HG03095 (cell line): ENCODE measurements around the gene PLCXD1.

Experiments used
- ATAC-seq: cut with Tn5 transposase; IDR thresholded peaks from one replicate; pipeline ENCODE4 v1.9.1; 2021; ENCODE audit warnings: moderate library complexity; ENCODE audit not compliant: unreplicated experiment

The PLCXD1 gene

DNA sequence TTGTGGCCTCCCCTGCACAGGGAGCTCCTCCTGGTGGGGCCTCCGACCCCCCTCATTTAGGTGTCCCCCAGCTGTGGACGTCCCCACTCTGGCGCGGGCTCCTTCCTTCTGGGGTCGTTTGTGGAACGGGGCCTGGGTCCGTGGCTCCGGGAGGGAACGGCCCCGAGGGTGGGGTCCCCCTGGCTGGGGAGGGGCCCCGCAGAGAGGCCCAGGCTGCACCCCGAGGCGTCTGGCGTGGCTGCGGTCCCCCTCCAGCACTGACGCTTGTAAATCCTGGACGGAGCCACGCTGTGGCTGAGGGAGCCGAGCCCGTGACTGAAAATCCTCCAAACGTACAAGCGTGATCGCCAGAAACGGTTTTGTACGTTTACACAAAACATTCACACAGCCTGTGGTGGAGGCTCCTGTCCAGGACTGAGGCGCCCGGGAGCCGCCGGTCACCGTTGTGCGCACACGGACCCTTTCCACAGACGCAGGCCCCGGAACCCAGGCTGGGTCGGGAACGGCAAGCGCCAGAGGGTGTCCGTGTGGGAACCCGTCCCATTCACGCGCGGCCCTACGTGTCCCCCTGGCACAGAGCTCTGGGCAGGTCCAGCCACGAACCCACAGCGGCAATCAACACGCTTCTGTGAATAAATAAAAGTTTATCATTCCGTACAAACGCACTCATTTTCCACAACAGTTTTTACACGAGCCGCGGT is 52.6 kb downstream of the PLCXD1 start:
- no peak for ATAC-seq

DNA sequence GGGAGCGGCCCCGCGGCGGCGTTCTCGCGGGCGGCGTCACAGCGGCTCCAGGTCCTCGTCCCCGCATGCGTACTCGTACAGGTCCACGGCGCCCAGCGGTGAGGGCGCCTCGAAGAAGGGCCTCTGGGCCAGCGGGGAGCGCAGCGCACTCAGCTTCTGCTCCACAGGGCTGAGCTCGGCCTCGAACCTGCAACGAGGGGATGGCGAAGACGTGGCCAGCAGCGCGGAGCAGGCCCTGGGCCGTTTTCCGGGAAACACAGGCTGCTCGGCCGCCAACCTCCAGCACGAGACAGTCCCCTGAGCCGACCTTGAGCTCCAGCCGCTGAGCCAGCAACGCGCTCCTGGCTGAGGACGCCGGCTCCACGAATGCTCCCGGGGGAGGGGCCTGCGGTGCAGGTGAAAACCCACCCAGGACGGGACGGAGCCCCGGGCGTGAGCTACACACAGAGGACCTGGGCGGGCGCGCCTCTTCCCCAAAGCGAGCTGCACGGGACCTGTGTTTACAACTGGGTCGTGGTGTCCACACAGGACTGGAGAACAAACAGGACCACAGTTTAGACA is 53.2 kb downstream of the PLCXD1 start:
- no peak for ATAC-seq

DNA sequence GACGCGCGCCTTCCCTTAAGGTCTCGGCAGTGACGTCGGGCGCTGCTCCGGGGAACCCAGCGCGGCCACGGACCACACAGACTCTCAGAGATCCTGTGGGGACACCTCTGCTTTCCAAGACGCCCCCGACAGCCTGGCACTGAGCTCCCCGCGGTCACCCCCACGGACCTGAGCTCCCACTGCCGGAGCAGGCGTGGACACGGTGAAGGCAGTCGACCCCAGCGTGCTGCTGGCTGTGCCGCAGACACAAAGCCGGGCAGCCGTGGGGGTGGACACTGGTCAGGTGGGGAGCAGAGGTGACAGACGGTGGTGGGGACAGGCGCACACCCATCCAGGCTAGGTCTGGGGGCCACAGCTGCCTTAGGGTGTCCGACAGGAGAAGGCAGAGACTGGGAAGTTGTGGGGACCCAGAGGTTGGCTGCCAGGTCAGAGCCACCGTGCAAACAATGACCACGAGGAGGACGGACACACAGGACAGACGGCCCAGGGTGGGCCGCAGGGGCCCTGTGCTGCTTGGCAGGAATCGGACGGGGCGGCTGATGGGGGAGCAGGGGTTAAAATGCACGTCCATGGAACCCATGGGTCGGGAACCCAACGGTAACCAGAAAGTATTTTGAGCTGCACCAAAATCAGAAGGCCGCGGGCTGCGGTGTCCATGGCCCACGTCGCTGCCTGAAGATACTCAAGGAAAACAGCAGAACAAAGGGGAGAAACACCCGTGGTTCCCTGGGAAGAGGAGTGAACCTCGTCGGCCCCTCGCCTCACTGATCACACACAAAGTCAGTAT is 54.0 kb downstream of the PLCXD1 start:
- ATAC-seq, result no peak

DNA sequence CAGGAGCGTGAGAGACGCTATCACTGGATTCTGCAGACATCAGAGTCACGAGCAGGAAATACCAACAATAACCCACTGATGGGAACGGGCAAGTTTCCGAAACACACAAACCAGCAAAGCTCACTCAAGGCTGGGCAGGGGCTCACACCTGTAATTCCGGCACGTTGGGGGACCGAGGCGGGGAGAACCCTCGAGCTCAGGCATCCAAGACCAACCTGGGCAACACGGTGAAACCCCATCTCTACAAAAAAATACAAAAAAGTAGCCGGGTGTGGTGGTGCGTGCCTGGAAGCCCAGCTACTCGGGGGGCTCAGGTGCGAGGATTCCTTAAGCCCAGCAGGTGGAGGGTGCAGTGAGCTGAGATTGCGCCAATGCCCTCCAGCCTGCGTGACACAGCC is 54.6 kb downstream of the PLCXD1 start:
- ATAC-seq, result no peak

DNA sequence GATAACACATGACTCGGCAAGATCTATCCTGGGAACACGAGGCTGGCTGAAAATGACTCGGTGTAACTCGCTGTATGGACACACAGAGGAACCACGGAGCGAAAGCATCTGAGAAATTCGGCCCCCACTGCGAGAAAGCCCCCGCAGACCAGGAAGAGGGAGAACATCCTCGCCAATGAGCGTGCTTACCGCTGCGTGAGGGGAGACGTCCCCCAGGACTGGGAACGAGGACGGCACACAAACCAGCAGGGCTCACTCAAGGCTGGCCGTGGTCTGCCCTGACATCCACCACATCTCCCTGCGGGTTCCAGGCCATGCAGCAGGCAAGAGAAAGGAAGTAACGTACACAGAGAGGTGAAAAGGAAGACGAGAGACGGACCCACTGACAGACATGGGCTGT is 55.0 kb downstream of the PLCXD1 start:
- no peak for ATAC-seq

DNA sequence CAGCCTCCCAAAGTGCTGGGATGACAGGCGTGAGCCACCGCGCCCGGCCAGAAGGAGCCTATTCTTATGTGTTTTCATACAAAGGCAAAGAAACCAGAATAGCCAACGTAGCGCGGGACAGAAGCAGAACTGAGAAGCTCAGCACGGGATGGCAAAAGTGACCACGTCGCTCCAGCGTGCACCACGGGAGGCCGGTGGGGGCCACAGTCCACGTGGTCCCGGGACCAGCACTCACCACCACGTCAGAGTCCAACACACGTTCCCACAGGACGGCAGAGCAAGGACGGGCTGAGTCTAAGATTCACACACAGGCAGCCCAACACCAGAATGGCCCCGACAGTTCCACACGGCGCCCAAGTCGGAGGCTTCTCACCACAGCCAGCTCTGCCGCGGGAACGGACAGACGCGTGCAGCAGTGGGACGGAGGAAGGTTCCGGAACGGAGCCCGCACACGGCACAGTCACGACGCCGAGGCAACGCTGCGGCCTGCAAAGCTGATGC is 56.2 kb downstream of the PLCXD1 start:
- ATAC-seq, result no peak

DNA sequence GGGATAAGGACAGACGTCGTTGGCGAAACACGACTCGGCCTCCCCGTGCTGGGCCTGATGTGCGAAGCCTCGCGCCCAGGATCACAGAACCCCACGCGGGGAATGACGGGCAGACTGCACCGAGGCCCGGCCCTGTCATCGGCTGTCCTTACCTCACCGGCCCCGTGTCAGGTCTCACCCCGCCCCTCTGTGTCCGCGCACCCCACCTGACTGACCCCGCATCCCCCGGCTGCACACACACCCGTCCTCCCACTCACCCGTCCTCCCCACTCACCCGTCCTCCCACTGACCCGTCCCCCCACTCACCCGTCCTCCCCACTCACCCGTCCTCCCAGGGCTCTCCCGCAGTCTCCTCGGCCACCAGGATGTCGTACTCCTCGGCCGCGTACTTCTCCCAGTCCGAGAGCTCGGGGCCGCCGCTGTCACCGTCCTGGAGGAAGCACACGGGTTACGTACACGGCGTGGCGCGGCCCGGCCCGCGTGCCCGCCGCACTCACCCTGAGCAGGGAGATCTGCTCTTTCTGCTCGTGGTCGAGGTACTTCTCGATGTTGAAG is 57.2 kb downstream of the PLCXD1 start:
- ATAC-seq, result no peak

DNA sequence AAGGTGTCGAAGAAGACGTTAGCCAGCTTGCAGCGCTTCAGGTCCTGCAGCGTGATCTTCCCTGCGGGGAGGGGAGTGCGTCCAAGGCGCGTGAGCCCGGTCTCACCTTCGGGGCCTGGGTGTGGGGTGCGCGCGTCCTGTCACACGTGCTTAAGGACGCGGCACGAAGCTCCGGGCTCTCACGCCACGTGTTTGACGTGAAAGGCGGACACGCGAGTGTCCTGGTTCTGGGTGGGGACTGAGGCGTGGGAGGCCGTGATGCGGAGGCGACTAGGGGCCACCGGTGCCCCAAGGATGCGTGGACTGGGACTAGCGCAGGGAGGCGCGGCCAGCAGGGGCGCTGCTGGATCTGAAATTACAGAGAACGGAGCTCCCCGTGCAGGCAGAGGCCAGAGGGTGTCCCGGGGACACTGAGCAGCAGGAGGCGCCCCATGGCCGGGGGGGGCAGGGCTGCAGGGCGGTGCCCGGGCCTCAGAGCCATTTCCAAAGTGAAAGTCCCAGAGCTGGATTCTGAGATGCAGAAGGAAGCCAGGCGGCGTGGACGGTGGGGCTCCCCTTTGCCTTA is 57.7 kb downstream of the PLCXD1 start:
- ATAC-seq, result no peak

DNA sequence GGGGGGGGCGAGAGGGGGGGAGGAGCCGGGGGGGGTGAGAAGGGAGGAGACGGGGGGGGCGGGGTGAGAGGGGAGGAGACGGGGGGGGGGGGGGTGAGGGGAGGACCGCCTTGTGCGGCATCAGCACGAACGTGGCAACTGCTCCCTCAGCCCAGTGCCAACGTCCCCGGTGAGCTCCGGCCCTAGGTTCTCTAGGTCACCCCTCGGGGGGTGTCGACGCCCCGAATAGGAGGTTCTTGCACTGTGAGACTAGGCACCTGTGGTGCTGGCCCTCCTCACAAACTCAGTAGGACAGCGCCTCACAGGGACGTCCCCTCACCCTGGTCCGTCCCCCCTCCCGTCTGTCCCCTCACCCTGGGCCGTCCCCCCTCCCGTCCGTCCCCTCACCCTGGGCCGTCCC is 58.9 kb downstream of the PLCXD1 start:
- no peak for ATAC-seq

DNA sequence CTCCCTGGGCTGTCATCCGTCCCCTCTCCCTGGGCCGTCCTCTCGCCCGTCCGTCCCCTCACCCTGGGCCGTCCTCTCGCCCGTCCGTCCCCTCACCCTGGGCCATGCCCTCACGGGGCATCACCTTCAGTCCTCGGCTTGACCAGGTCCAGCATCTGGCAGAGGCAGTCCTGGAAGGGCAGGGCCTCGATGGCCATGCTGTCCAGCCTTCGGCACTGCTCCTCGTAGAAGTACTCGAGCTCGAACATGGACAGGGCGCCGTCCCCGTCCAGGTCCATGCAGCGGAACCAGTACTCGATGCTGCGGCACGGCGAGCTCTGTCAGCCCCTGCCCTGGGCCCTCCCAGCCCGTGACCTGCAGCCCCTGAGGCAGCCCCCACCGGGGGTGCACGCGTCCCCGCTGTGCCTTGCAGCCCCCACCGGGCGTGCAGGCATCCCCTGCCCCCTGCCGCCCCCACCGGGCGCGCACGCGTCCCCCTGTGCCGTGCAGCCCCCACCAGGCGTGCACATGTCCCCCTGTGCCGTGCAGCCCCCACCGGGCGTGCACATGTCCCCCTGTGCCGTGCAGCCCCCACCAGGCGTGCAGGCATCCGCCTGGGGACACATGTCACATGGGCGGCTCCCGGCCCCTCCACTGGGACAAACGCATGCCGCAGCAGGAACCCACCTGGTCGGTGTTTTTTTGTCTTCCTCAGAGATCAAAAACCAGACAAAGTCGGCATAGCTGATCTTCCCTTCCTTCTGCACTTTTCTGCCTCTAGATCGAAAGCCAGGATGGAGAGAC is 59.7 kb downstream of the PLCXD1 start:
- ATAC-seq, result no peak

DNA sequence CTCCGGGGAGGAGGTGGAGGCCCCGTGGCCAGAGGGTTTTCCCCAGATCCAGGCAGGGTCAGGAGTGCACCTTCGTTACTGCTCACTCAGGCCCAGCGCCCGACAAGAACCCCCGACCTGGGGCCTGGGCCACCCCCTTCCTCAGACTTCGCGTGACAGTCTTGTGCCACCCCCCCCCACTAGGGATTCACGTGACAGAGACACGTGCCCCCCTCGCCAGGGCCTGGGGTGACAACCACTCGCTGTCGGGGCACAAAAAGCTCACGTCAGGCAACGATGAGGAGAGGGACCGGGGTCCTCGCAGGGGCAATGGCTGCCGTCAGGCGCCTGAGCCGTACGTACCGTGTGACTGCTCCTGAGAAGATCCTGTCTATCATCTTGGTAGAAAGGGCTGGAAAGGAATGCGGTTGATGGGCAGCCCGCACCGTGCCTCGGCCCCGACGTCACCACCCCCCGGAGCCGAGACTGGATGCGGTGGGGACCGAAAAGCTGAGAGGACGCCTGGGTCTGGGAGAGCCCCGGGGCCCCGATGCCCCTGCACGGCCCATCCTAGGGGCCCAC is 60.4 kb downstream of the PLCXD1 start:
- ATAC-seq, result no peak

DNA sequence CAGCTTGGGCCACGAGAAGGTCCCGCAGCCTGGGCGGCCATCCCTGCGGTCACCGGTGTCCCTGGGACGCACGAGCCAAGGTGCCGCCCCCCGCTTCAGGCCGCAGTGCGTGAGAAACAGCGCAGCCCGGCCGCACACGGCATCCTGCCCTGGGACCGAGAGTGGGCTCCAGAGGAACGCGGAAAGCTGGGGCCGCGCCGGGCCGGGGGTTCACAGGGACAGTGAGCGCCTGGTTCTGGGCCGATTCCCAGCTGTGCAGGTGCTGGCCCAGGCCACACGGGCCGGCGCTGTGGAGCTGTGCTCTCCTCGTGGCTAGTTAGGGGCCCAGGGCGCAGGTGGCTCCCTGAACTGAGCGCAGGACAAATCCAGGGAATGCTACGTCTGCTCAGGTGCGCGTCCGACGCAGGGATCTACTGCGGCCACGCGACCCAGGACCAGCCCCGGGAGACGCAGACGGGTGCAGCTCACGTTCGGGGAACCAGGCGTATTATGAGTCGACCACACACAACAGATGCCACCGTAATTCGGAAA is 63.3 kb downstream of the PLCXD1 start:
- ATAC-seq, result no peak

DNA sequence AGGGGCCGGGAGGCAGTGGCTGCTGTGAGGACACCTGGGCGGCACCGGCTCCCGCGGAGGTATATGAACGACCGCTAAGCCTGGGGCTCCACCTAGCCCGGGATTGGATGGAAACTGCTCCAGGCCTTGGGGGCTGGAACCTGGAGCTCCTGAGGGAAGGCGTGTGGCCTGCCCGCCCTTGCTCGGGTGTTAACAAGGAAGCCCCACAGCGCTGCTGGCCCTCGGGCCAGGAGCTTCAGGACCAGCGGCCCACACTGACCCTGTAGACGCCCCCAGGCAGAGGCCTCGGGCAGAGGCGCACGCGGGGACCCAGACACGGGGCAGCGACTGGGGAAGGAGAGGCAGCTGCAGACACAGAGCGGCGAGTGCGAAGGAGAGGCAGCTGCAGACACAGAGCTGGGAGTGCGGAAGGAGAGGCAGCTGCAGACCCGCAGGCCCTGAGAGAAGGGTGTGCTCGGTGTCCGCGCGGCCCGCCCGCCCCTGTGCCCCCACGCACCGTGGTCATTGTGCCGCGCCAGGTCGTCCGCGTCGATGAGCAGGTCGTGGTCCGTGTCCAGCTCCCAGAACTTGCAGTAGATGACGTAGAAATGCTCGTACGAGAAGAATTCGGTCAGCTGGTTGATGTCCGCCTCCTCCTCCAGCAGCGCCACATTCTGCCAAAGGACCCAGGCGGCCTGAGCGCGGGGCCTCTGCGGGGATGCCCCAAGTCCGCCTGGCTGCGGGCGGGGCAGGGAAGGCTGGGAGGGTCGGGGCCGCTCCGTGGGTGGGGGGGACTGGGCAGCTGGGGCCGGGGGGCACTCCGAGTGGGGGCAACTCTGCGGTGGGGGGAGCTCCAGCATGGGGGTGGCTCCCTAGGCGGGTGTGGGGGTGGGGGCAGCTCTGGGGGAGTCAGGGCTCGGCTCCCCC is 64.1 kb downstream of the PLCXD1 start:
- ATAC-seq, result no peak

DNA sequence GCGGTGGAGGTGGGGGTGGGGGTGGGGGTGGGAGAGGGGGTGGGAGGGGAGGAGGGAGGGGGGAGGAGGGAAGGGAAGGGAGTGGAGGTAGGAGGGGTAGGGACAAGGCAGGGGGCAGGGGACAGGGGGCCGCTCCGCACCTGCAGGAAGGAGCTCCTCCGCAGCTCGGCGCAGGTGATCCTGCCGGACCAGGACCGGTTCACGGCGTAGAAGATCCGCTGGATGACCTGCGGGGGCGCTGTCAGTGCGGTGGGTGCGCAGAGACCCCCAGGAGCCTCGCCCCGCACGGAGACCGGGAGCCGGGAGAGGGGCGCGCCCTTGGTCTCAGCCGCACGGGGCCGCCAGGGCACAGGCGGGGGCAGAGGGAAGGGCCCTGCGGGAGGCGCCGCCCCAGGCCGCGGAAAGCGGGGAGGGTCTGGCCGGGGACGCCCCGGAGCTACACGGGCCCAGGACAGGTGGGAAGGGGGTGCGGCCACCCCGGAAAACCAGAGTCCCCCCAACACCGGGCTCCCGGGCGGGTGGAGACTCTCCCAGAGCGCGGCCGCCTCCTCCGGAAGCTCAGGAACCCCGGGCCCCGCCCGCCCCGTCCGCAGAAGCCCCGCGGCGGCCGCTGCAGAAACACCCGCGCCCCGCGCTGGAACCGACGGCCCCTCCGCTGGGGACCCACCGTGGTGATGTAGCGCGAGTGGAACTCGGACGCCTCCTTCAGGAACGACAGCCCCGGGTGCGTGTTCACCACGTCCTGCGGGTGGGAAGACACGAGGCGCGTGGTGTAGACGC is 65.0 kb downstream of the PLCXD1 start:
- no peak for ATAC-seq

DNA sequence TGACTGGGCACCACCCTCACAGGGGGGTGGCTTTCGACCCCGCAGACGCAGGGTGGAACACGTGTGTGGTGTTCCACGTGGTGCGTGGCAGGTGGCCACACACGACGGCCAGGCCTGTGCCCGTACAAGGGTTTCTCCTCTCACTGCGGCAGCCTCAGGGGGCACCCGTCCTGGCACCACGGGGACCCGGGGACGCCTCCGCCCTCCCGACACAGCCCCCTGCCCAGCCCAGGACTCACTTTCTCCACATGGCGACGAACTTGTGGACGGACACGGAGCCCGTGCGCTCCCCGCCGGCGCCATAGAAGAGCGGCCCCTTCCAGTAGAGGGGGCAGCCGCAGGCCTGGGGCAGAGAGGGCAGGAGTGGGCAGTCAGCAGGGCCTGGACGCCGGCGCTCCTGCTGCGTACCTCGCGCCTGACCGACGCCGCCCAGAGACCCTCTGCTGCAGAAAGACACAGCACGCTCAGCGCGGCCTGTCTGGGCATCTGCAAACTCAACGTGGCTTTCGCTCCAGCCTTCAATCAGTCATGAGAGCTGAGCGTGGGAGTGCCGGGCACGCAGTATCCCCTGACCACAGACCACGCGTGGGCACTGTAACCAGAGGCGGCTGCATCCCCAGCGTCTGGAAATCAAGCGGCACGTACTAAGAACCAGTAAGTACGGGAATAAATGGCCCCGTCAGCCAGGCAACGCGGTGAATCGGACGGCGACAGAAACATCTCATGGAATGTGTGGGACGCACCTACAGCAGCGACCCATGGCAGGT is 66.4 kb downstream of the PLCXD1 start:
- no peak for ATAC-seq

DNA sequence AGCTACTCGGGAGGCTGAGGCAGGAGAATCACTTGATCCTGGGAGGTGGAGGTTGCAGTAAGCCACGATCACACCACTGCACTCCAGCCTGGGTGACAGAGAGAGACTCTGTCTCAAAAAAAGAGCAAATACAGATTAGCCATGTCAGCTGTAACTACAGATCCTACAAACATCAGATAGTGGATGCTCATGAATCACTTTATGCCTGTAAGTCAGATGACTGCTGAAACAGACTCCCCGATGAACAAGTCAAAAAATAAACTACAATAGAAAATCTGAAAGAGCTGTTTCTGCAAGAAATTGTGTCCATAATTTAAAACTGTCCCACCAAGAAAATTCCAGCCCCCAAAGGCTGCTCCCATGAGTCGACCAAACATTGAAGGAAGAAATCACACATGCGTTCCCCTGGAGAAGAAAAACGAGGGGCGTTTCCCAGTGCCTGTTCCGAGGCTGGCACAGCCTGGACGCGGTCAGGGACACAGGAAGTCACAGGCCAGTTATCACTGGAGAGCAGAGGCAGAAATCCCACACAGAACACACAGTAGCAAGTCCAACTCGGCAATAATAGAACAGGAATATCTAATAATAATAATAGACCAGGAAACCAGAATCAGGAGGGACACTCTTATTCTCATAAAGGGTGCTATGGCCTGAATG is 67.4 kb downstream of the PLCXD1 start:
- ATAC-seq, result no peak

DNA sequence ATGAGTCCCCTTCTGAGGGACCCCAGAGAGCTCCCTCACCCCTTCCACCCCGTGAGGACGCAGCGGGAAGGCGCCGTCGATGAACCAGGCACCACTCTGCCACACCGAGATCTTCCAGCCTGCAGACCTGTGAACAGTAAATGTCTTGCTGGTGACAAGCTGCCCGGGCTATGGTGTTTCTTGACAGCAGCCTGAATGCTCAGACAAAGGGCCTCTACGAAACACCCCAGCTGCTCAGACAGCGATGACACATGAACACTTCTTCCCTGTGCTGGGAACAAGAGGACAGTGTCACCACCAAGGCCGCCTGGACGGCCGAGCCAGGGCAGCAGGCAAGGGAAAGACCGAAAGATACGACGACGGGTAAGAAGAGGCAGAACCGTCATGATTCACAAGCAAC is 68.0 kb downstream of the PLCXD1 start:
- no peak for ATAC-seq
